Measurements from ENCODE around the gene AGRN. TPM values are rescaled to one million over a fixed set of nuclear protein-coding genes. Genes with fewer than 3 reads are reported as not detected.
A peak's percentile ranks its signal among the peaks of the same experiment; 100 is the strongest.

AGRN gene
- total RNA-seq, 1 donor from 2014 or later: 203 TPM

GRCh38 chr1:1066403-1067283, 46.7 kb downstream of the AGRN start:
- H3K27ac Mint-ChIP-seq (ENCODE audit: unreplicated experiment): no peak overlapping the region
- H3K4me1 Mint-ChIP-seq: peaks cover 6% of the 10 kb centered on the region
- no peaks in the 10 kb centered on the region for H3K36me3 Mint-ChIP-seq (ENCODE audit: low read depth)
- peaks cover 44% of the 10 kb centered on the region for H3K27me3 Mint-ChIP-seq (ENCODE audit: low read depth)
- DNase-seq (ENCODE audit: low read depth, low spot score): no peak
- TF ChIP-seq CTCF (conservative IDR thresholded peaks at IDR 0.05): no peak
- H3K4me3 Mint-ChIP-seq: peak overlapping the region; percentile 72
- H3K9me3 Mint-ChIP-seq: no peaks in the 10 kb centered on the region

GRCh38 chr1:1067284-1067859, 47.5 kb downstream of the AGRN start:
- peaks cover 41% of the 10 kb centered on the region for H3K27me3 Mint-ChIP-seq (ENCODE audit: low read depth)
- peak overlapping the region; percentile 72 for H3K4me3 Mint-ChIP-seq
- TF ChIP-seq CTCF (conservative IDR thresholded peaks at IDR 0.05): no peak

GRCh38 chr1:1067860-1068516, 48.1 kb downstream of the AGRN start:
- Mint-ChIP-seq H3K9me3 (no peaks in the 10 kb centered on the region), H3K4me1 (peaks cover 6% of the 10 kb centered on the region), H3K27ac (ENCODE audit: unreplicated experiment) (no peak overlapping the region), H3K4me3 (peak overlapping the region; percentile 71), H3K36me3 (ENCODE audit: low read depth) (no peaks in the 10 kb centered on the region), H3K27me3 (ENCODE audit: low read depth) (peaks cover 35% of the 10 kb centered on the region)
- no peak for TF ChIP-seq CTCF (conservative IDR thresholded peaks at IDR 0.05)
- no peak for DNase-seq (ENCODE audit: low read depth, low spot score)

More at GRCh38 chr1:1067284-1067859, 47.5 kb downstream of the AGRN start:
- DNase-seq (ENCODE audit: low read depth, low spot score): no peak
- H3K27ac Mint-ChIP-seq (ENCODE audit: unreplicated experiment): no peak overlapping the region
- H3K4me1 Mint-ChIP-seq: peaks cover 6% of the 10 kb centered on the region
- H3K9me3 Mint-ChIP-seq: no peaks in the 10 kb centered on the region
- no peaks in the 10 kb centered on the region for H3K36me3 Mint-ChIP-seq (ENCODE audit: low read depth)

- H3K27me3 Mint-ChIP-seq (ENCODE audit: low read depth): peaks cover 33% of the 10 kb centered on the region
- TF ChIP-seq CTCF (conservative IDR thresholded peaks at IDR 0.05): no peak
Measured at GRCh38 chr1:1068517-1069055, 48.7 kb downstream of the AGRN start.

GRCh38 chr1:1069056-1069710, 49.3 kb downstream of the AGRN start:
- TF ChIP-seq CTCF (conservative IDR thresholded peaks at IDR 0.05): no peak
- Mint-ChIP-seq H3K4me1 (peaks cover 6% of the 10 kb centered on the region), H3K27me3 (ENCODE audit: low read depth) (peaks cover 31% of the 10 kb centered on the region), H3K36me3 (ENCODE audit: low read depth) (no peaks in the 10 kb centered on the region), H3K4me3 (no peak overlapping the region), H3K27ac (ENCODE audit: unreplicated experiment) (no peak overlapping the region), H3K9me3 (no peaks in the 10 kb centered on the region)
- DNase-seq (ENCODE audit: low read depth, low spot score): peak; percentile 82

More at GRCh38 chr1:1068517-1069055, 48.7 kb downstream of the AGRN start:
- H3K4me3 Mint-ChIP-seq: no peak overlapping the region
- peaks cover 6% of the 10 kb centered on the region for H3K4me1 Mint-ChIP-seq
- no peaks in the 10 kb centered on the region for H3K36me3 Mint-ChIP-seq (ENCODE audit: low read depth)
- no peak for DNase-seq (ENCODE audit: low read depth, low spot score)
- H3K27ac Mint-ChIP-seq (ENCODE audit: unreplicated experiment): no peak overlapping the region
- H3K9me3 Mint-ChIP-seq: no peaks in the 10 kb centered on the region

Data from neural crest cell (in vitro differentiated cells).